Renal cortical epithelial cell (primary cell): ENCODE results near the gene PSMD14. TPM values are rescaled to one million over a fixed set of nuclear protein-coding genes. Genes with fewer than 3 reads are reported as not detected.
"Not testable (repeated sequence)": the region's sequence is repeated elsewhere in the genome, so short reads cannot be mapped to it uniquely, and the experiment has no call there.

Experiments used
- DNase-seq: peaks from one replicate; pipeline ENCODE4 v3.0.0-alpha.2; 2011; ENCODE audit warnings: low read depth
- total RNA-seq: library from RNA; depleted of rRNA; stranded (reverse); fragments of >200 nt; gene quantifications from 2 replicates; pipeline ENCODE4 v1.2.3, GENCODE V29; 2014

The PSMD14 gene
- total RNA-seq, 1 donor from 2014 or later: 107 TPM

- peak; percentile 19 for DNase-seq
Observed at GRCh38 chr2:161335626-161336025, 27.4 kb downstream of the PSMD14 start.

DNA sequence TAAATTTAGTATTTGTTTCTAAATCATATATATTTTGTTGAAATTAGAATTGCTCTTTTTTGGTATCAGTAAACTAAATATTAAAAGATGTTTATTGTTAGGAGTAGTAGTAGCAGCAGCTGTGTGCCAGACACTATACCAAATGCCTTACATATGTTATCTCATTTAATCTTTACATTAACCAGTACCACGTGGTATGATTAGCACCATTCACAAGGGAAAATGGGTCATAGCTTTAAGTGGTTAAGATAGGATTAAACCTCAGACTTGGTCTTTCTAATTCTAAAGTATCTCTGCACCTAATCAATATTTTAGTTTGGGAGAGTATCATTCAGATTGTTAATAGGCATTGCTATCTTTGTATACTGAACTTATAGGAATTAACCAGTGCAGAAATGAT is 29.0 kb downstream of the PSMD14 start:
- no peak for DNase-seq

GRCh38 chr2:161339532-161339931 is 31.3 kb downstream of the PSMD14 start:
- DNase-seq: not testable (repeated sequence)

- not testable (repeated sequence) for DNase-seq
Observed at GRCh38 chr2:161340930-161341413, 32.7 kb downstream of the PSMD14 start.

GRCh38 chr2:161343235-161343634 is 35.0 kb downstream of the PSMD14 start:
- DNase-seq: no peak

- no peak for DNase-seq
Observed at GRCh38 chr2:161344692-161345091, 36.5 kb downstream of the PSMD14 start.

- DNase-seq: no peak
Observed at GRCh38 chr2:161351678-161352077, 43.5 kb downstream of the PSMD14 start.

DNA sequence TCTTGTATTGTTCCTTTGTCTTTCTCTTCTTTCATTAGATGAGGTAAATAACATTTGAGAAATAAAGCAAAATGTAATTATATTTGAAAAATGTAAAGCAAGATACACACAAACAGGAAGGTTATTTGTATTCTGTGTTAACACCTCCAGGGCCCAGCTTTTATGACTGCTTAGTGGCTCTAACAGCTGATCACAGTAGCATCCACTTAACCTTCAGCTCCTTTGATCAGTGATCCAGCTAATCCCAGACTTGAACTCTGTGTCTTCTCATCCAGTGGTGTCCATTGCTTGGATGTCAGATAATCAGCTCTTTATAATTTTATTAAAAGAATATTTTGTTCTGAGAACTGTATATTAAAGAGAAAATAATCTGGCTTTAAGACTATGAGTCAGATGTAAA is 44.5 kb downstream of the PSMD14 start:
- DNase-seq: peak; percentile 25

DNA sequence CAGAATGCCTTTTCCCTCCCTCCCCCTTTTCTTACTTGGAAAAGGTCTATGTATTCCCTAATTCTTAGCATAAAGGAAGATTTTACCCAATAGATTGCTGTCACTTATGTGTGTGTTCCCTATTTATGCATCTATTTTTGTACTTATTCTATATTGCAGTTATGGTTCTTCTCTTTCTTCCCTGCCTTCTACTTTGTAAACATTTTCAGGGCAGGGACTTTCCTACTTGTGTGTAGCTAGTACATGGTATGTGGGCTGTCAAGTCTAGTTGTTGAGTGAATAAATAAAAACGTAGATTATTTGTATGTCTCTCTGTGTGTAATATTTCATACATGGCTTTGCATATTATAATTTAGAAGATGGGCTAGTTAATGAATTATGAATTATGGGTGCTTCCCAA is 45.3 kb downstream of the PSMD14 start:
- DNase-seq: no peak

DNA sequence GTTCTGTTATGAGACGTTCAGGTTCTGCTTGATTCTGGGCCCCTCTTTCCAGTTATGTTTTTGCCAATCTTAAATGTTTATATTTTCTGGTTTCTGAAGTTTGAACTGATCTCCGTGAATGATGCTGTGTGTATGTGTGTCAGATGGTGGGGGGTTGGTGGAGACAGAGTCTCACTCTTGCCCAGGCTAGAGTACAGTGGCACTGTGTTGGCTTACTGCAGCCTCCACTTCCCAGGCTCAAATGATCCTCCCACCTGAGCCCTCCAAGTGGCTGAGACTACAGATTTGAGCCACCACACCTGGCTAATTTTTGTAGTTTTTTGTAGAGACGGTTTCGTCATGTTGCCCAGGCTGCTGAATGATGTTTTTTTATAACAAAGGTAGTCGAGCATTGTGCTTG is 45.9 kb downstream of the PSMD14 start:
- no peak for DNase-seq

- no peak for DNase-seq
Observed at GRCh38 chr2:161355106-161355505, 46.9 kb downstream of the PSMD14 start.

- DNase-seq: no peak
Observed at GRCh38 chr2:161355983-161356382, 47.8 kb downstream of the PSMD14 start.

- no peak for DNase-seq
Observed at GRCh38 chr2:161357097-161357496, 48.9 kb downstream of the PSMD14 start.

DNA sequence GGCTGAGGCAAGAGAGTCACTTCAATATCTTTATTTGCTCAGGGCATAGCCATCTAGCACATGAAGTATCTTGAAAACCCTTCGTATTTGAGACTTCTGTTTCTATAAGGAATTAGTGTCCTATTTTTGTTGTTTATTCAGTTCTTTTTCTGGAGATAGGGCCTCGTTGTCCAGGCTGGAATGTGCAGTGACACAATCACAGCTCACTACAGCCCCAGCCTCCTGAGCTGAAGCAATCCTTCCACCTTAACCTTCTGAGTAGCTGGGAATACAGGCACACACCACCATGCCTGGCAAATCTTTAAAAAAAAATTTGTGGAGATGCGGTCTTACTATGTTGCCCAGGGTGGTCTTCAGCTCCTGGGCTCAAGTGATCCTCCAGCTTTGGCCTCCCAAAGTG is 50.6 kb downstream of the PSMD14 start:
- DNase-seq: no peak

DNA sequence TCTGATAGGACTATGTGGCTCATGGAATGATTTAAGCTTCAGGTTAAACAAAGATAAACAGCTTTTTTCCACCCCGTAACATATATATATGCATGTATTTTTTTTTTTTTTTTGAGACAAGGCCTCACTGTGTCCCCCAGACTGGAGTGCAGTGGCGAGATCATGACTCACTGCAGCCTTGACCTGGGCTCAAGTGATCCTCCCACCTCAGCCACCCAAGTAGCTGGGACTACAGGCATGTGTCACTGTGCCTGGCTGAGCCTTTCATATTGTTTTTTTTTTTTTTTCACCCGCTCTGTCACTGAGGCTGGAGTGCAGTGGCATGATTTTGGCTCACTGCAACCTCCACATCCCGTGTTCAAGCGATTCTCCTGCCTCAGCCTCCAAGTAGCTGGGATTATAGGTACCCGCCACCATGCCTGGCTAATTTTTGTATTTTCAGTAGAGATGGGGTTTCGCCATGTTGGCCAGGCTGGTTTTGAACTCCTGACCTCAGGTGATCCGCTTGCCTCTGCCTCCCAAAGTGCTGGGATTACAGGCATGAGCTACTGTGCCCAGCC is 52.0 kb downstream of the PSMD14 start:
- DNase-seq: not testable (repeated sequence)

GRCh38 chr2:161362568-161363166 is 54.4 kb downstream of the PSMD14 start:
- no peak for DNase-seq

DNA sequence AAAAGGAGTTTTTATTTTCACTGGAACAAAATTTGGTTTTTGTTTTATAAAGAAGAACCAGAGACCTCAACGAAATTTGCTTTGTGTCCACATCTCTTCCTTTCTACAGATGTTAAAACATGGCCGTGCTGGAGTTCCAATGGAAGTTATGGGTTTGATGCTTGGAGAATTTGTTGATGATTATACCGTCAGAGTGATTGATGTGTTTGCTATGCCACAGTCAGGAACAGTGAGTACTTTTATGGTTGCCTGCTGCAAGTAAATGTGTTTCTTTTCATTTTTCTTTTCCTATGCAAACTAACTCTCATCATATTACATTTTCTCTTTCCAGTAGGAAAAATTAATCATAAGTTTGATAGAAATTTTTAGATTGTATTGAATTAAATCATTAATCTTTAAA is 59.5 kb downstream of the PSMD14 start:
- DNase-seq: no peak

- DNase-seq: no peak
Observed at GRCh38 chr2:161369311-161369710, 61.1 kb downstream of the PSMD14 start.

DNA sequence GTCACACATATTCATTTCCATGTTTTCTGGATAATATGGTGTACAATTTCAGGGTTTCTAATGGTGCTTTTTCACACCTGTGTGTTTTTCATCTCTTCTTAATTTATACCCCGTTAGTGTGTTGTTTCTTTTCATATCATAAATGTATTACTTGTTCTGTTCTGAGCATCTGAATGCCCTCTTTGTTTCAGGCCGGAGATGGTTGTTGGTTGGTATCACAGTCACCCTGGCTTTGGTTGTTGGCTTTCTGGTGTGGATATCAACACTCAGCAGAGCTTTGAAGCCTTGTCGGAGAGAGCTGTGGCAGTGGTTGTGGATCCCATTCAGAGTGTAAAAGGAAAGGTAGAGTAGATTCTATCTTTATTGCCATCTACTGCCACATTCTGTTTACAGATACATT is 62.8 kb downstream of the PSMD14 start:
- no peak for DNase-seq

- no peak for DNase-seq
Observed at GRCh38 chr2:161371869-161372268, 63.6 kb downstream of the PSMD14 start.

- DNase-seq: peak; percentile 64
Observed at GRCh38 chr2:161373942-161374341, 65.7 kb downstream of the PSMD14 start.

- DNase-seq: no peak
Observed at GRCh38 chr2:161374446-161374845, 66.2 kb downstream of the PSMD14 start.

GRCh38 chr2:161379740-161380139 is 71.5 kb downstream of the PSMD14 start:
- peak; percentile 9 for DNase-seq

- no peak for DNase-seq
Observed at GRCh38 chr2:161381546-161381945, 73.3 kb downstream of the PSMD14 start.
